Measurements from ENCODE around the gene NLRP3.

NLRP3 gene

DNA sequence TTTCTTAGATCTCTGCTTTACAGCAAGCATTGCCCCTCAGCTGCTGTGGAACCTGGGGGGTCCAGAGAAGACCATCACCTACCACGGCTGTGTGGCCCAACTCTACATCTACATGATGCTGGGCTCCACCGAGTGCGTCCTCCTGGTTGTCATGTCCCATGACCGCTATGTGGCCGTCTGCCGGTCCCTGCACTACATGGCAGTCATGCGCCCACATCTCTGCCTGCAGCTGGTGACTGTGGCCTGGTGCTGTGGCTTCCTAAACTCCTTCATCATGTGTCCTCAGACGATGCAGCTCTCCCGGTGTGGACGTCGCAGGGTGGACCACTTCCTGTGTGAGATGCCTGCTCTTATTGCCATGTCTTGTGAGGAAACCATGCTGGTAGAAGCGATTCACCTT lies 75.4 kb downstream of the NLRP3 start:
- TF ChIP-seq, protein P1, sequence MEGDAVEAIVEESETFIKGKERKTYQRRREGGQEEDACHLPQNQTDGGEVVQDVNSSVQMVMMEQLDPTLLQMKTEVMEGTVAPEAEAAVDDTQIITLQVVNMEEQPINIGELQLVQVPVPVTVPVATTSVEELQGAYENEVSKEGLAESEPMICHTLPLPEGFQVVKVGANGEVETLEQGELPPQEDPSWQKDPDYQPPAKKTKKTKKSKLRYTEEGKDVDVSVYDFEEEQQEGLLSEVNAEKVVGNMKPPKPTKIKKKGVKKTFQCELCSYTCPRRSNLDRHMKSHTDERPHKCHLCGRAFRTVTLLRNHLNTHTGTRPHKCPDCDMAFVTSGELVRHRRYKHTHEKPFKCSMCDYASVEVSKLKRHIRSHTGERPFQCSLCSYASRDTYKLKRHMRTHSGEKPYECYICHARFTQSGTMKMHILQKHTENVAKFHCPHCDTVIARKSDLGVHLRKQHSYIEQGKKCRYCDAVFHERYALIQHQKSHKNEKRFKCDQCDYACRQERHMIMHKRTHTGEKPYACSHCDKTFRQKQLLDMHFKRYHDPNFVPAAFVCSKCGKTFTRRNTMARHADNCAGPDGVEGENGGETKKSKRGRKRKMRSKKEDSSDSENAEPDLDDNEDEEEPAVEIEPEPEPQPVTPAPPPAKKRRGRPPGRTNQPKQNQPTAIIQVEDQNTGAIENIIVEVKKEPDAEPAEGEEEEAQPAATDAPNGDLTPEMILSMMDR (conservative IDR thresholded peaks at IDR 0.05; ENCODE audit: low read depth, low read length), result no peak
- no peak overlapping the region for H3K4me3 ChIP-seq (ENCODE audit: low read length)
- DNase-seq (ENCODE audit: low read depth), result no peak

DNA sequence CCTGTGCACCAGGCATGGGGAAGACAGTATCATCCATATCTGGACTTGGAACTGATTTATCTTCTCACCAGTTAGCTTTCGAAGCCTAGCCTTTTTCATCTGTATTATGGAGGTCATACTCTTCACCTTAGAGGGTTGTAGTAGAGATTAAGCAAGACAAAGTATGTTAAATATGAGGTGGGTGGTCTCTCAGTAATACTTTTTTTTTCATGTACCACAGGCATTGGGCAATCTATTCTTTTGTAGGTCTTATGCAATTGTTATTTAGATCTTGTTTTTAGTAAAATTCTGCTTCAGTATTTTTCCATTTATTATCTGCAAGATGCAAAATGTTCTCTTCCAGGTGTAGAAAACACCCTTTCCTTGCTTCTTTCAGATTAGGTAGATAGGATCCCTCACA lies 77.1 kb downstream of the NLRP3 start:
- H3K4me3 ChIP-seq (ENCODE audit: low read length), result no peak overlapping the region
- TF ChIP-seq, protein P1 (conservative IDR thresholded peaks at IDR 0.05; ENCODE audit: low read depth, low read length), result no peak
- DNase-seq (ENCODE audit: low read depth), result no peak

DNA sequence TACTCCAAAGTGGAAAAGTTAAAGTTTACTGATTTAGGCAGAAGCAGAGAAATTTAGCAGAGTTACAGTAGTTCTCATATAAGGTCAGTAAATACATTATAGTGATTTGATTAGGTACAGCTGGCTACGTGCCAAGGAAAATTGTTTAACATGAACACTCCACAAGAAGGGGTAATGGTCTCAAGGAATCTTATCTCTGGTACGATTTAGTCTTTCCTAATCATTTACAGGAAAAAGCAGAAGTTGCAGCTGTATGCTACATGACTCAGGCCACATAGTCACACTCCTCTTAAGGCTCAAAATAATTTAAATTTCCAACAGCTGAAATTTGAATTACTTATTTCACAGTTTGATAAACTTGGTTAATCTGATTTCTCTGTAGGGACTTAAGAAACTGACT lies 78.8 kb downstream of the NLRP3 start:
- H3K4me3 ChIP-seq (ENCODE audit: low read length), result no peak overlapping the region
- TF ChIP-seq, protein P1 (conservative IDR thresholded peaks at IDR 0.05; ENCODE audit: low read depth, low read length), result no peak
- DNase-seq (ENCODE audit: low read depth), result no peak

DNA sequence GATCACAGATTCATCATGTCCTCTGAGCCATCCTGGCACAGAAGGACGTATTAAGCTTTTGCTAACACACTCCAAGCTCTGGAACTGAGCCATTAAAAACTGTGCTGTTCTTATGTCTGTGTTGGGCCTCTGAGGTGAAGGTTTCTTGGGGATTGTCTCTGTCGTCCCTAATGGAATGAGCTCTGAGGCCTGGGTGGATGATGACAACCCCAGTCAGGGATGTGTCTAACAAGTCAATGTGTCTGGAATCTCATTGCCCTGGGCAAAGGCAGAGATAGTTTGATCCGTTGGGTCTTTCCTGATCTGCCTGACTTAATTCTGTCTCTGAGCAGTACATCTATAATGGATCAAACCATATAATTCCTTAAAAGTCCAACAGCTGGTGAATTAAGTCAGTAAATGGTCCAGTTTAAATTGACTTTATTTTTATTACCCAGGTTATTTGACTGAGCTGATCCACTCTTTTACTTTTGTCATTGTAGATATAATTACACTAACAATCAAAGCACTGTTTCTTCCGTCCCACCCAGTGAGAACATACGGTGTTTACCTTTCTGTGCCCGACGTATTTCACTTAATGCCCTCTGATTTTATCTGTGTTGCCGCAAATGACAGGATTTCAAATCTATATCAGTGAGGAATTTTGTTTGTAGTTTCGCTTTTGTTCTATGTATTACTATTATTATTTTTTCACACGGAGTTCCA lies 80.8 kb downstream of the NLRP3 start:
- H3K4me3 ChIP-seq (ENCODE audit: low read length), result no peak overlapping the region
- no peak for DNase-seq (ENCODE audit: low read depth)
- TF ChIP-seq, protein P1 (conservative IDR thresholded peaks at IDR 0.05; ENCODE audit: low read depth, low read length), result no peak

Data from retinal pigment epithelial cell (primary cell).